Kidney (tissue), 14 donors: ENCODE measurements around the gene TCERG1L. TPM values are rescaled to one million over a fixed set of nuclear protein-coding genes. Genes with fewer than 3 reads are reported as not detected.
"Not testable (repeated sequence)": the region's sequence is repeated elsewhere in the genome, so short reads cannot be mapped to it uniquely, and the experiment has no call there.

ENCODE experiments used
- DNase-seq, 5 donors: peaks; one replicate each; pipeline ENCODE4 v3.0.0-alpha.2; 2013 to 2020
- FAIRE-seq: peaks from 2 replicates; lab custom pipeline; 2012; peaks lifted over from hg19 to GRCh38; lab: Jason Lieb, UNC
- H3K27ac ChIP-seq, 2 donors: one replicate each; pipeline ENCODE4 v1.7.0; 2013; ENCODE audit warnings: low read depth in 2 of 2, low read length in 2 of 2, inconsistent platforms in 1 of 2
- H3K27me3 ChIP-seq: one replicate; pipeline ENCODE4 v1.7.1; 2013; ENCODE audit warnings: low read length, inconsistent platforms; ENCODE audit not compliant: control insufficient read depth, insufficient read depth
- H3K36me3 ChIP-seq, 3 donors: one replicate each; pipeline versions ENCODE4 v1.7.0 to v1.7.1; 2013; ENCODE audit warnings: low read length in 3 of 3, control low read depth in 1 of 3, inconsistent platforms in 1 of 3; ENCODE audit not compliant: insufficient read depth in 3 of 3, control insufficient read depth in 2 of 3
- H3K4me1 ChIP-seq, 3 donors: one replicate each; pipeline versions ENCODE4 v1.7.0 to v1.7.1; 2013; ENCODE audit warnings: low read length in 3 of 3, inconsistent platforms in 1 of 3, low read depth in 1 of 3; ENCODE audit not compliant: control insufficient read depth in 2 of 3, insufficient read depth in 2 of 3
- H3K4me3 ChIP-seq, 3 donors: one replicate each; pipeline versions ENCODE4 v1.7.0 to v1.8.1; 2013; ENCODE audit warnings: low read length in 3 of 3, control low read depth in 1 of 3, inconsistent platforms in 1 of 3
- H3K9ac ChIP-seq, 3 donors: one replicate each; pipeline versions ENCODE4 v1.7.0 to v1.7.1; 2013; ENCODE audit warnings: low read length in 3 of 3, control low read depth in 1 of 3, inconsistent platforms in 1 of 3
- H3K9me3 ChIP-seq, 3 donors: one replicate each; pipeline versions ENCODE4 v1.7.0 to v1.7.1; 2013; ENCODE audit warnings: low read length in 3 of 3, control low read depth in 1 of 3, inconsistent platforms in 1 of 3; ENCODE audit not compliant: control insufficient read depth in 2 of 3, insufficient read depth in 1 of 3
- CTCF ChIP-seq: IDR thresholded peaks from 3 replicates; pipeline ENCODE4 v1.5.1; 2012; ENCODE audit warnings: mild to moderate bottlenecking, moderate library complexity, borderline replicate concordance; ENCODE audit not compliant: insufficient read depth; ENCODE audit errors: extremely low read depth
- intact Hi-C: fragments of 100-400 bp; cut with DNase I; formaldehyde crosslinking; loops from one replicate; pipeline ENCODE4 v1.11.1; 2022
- polyA plus RNA-seq: library from polyadenylated mRNA; stranded (reverse); fragments of 350-450 nt; fragmentation: Illumina TruSeq; extraction: RNeasy Lipid Tissue Mini Kit (QIAGEN cat#74804); gene quantifications from one replicate; pipeline ENCODE4 v1.2.3, GENCODE V29; 2014; ENCODE audit warnings: low read depth, low replicate concordance; ENCODE audit not compliant: insufficient read depth
- total RNA-seq: library from RNA; stranded (reverse); fragmentation: NEBNext Ultra II Directional; extraction: Animal tissue kit (Norgen Biotek cat#: 25700); gene quantifications from one replicate; pipeline ENCODE4 v1.2.1, GENCODE V29; 2021
- donor health status: control.
- donor health status: control.
- donor health status: control.
- donor health status: control.
- donor health status: control.
- donor health status: DM: yes; HTN: yes; CAD: no.
- donor health status: Normal renal cell carcinoma (clear cell type).

Gene TCERG1L
- total and polyA plus RNA-seq, 2 donors from 2014 or later: not detected

DNA sequence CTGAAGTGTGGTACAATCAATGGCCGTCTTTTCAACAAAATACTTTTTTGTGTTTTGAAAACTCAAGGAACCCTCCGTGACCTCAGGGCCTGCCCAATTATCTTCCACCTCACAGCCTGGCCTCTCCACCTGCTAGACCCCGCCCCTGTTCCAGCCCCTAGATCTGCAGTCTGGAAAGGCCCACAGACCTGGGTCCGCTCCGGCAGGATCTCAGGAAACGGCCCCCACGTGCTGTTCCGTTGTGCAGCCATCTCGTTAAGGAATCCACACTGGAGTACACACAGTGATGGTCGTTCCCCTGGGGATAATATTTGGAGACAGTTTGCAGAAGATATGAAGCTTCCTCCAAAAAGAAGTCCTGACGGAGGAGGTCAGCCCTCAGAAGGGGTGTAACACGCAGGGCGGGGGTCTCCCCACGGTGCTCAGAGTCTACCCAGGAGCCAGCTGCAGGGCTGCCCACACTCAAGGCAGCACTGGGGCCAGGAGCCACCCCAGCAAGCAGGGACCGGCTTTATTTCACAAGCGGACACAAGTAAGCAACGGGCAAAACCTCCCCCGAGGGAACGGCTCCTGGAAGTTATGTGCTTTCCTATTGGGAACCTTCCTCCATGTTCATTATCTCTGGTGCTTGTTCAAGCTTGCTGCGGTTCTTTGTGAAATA, 73.4 kb downstream of the TCERG1L start:
- no peaks in the 10 kb centered on the region for H3K36me3 ChIP-seq
- no peak overlapping the region for H3K4me3 ChIP-seq
- no peaks in the 10 kb centered on the region for H3K4me1 ChIP-seq
- no peak for TF ChIP-seq CTCF
- DNase-seq (peak in 1 of 5 donors; percentile 51), FAIRE-seq (no peak)
- intact Hi-C loops: no loop called here
- no peaks in the 10 kb centered on the region for H3K9me3 ChIP-seq
- H3K9ac ChIP-seq: no peak overlapping the region
- H3K27me3 ChIP-seq: no peaks in the 10 kb centered on the region
- no peak overlapping the region for H3K27ac ChIP-seq

GRCh38 chr10:131234606-131235005, 76.9 kb downstream of the TCERG1L start:
- H3K27me3 ChIP-seq, H3K9ac ChIP-seq, H3K9me3 ChIP-seq, H3K27ac ChIP-seq, FAIRE-seq, H3K36me3 ChIP-seq, H3K4me1 ChIP-seq, DNase-seq, H3K4me3 ChIP-seq, intact Hi-C loops: not testable (repeated sequence)

- H3K9me3 ChIP-seq: no peaks in the 10 kb centered on the region
- H3K36me3 ChIP-seq: no peaks in the 10 kb centered on the region
- intact Hi-C loops: no loop called here
- no peaks in the 10 kb centered on the region for H3K4me1 ChIP-seq
- H3K4me3 ChIP-seq: no peak overlapping the region
- peak in 2 of 5 donors; percentile 19 to 22 for DNase-seq
- H3K9ac ChIP-seq: no peak overlapping the region
- FAIRE-seq: no peak
- no peak overlapping the region for H3K27ac ChIP-seq
- no peaks in the 10 kb centered on the region for H3K27me3 ChIP-seq
- TF ChIP-seq CTCF: no peak
These were observed 77.8 kb downstream of the TCERG1L start for GRCh38 chr10:131233611-131234258.

GRCh38 chr10:131231965-131232541, 79.5 kb downstream of the TCERG1L start:
- no peaks in the 10 kb centered on the region for H3K36me3 ChIP-seq
- no peak overlapping the region for H3K27ac ChIP-seq
- no peaks in the 10 kb centered on the region for H3K9me3 ChIP-seq
- H3K9ac ChIP-seq: no peak overlapping the region
- intact Hi-C loops: no loop called here
- no peak for DNase-seq
- H3K4me3 ChIP-seq: no peak overlapping the region
- no peaks in the 10 kb centered on the region for H3K27me3 ChIP-seq
- no peak for FAIRE-seq
- H3K4me1 ChIP-seq: no peaks in the 10 kb centered on the region
- TF ChIP-seq CTCF: no peak
